ENCODE data around the gene FIGNL1.

- TF ChIP-seq CTCF (conservative IDR thresholded peaks at IDR 0.05; ENCODE audit: low read depth, low read length) (no peak), SMC3 (IDR thresholded peaks at IDR 0.05; ENCODE audit: low read depth, low read length) (no peak), FOS (IDR thresholded peaks at IDR 0.05; ENCODE audit: low read depth, low read length) (no peak), POLR2A (IDR thresholded peaks at IDR 0.05; ENCODE audit: low read depth, low read length) (no peak), BHLHE40 (IDR thresholded peaks at IDR 0.05; ENCODE audit: low read depth, low read length) (no peak), USF2 (IDR thresholded peaks at IDR 0.05; ENCODE audit: low read depth, low read length) (no peak), RAD21 (IDR thresholded peaks at IDR 0.05; ENCODE audit: low read length) (no peak), MAZ (IDR thresholded peaks at IDR 0.05; ENCODE audit: borderline replicate concordance, low read depth, low read length) (no peak), MXI1 (IDR thresholded peaks at IDR 0.05; ENCODE audit: borderline replicate concordance, low read depth, low read length) (no peak), RFX5 (IDR thresholded peaks at IDR 0.05; ENCODE audit: low read depth, low read length) (no peak), CEBPB (IDR thresholded peaks at IDR 0.05; ENCODE audit: low read depth, low read length) (no peak), RCOR1 (IDR thresholded peaks at IDR 0.05; ENCODE audit: insufficient replicate concordance, low read length) (no peak), MAFK (IDR thresholded peaks at IDR 0.05; ENCODE audit: low read depth, low read length) (no peak)
Measured at GRCh38 chr7:50423860-50424259, 26.3 kb downstream of the FIGNL1 start.
